ENCODE data around the gene ZNF343.

The ZNF343 gene

GRCh38 chr20:2451939-2452732 is 56.6 kb downstream of the ZNF343 start:
- Histone ChIP-seq H3K4me3 (ENCODE audit: low read depth in 1 of 2, low read length in 2 of 2) (no peak overlapping the region), H3K9me3 (ENCODE audit: control insufficient read depth in 1 of 2, low read length in 2 of 2) (no peaks in the 10 kb centered on the region), H3K36me3 (ENCODE audit: control insufficient read depth in 1 of 2, insufficient read depth in 2 of 2, low read length in 2 of 2) (no peaks in the 10 kb centered on the region), H3K27me3 (ENCODE audit: low read depth, low read length) (no peaks in the 10 kb centered on the region), H3K4me1 (ENCODE audit: control insufficient read depth in 1 of 2, insufficient read depth in 2 of 2, low read length in 2 of 2) (no peaks in the 10 kb centered on the region), H3K27ac (ENCODE audit: low read length) (no peak overlapping the region)

GRCh38 chr20:2451422-2451821 is 57.3 kb downstream of the ZNF343 start:
- H3K9me3 ChIP-seq (ENCODE audit: control insufficient read depth in 1 of 2, low read length in 2 of 2): no peaks in the 10 kb centered on the region
- no peaks in the 10 kb centered on the region for H3K4me1 ChIP-seq (ENCODE audit: control insufficient read depth in 1 of 2, insufficient read depth in 2 of 2, low read length in 2 of 2)
- H3K4me3 ChIP-seq (ENCODE audit: low read depth in 1 of 2, low read length in 2 of 2): no peak overlapping the region
- H3K36me3 ChIP-seq (ENCODE audit: control insufficient read depth in 1 of 2, insufficient read depth in 2 of 2, low read length in 2 of 2): no peaks in the 10 kb centered on the region
- H3K27ac ChIP-seq (ENCODE audit: low read length): no peak overlapping the region
- no peaks in the 10 kb centered on the region for H3K27me3 ChIP-seq (ENCODE audit: low read depth, low read length)

- no peak overlapping the region for H3K4me3 ChIP-seq (ENCODE audit: low read depth in 1 of 2, low read length in 2 of 2)
- H3K27ac ChIP-seq (ENCODE audit: low read length): no peak overlapping the region
- H3K4me1 ChIP-seq (ENCODE audit: control insufficient read depth in 1 of 2, insufficient read depth in 2 of 2, low read length in 2 of 2): no peaks in the 10 kb centered on the region
- no peaks in the 10 kb centered on the region for H3K9me3 ChIP-seq (ENCODE audit: control insufficient read depth in 1 of 2, low read length in 2 of 2)
- no peaks in the 10 kb centered on the region for H3K27me3 ChIP-seq (ENCODE audit: low read depth, low read length)
- no peaks in the 10 kb centered on the region for H3K36me3 ChIP-seq (ENCODE audit: control insufficient read depth in 1 of 2, insufficient read depth in 2 of 2, low read length in 2 of 2)
Measured at GRCh38 chr20:2449386-2449785, 59.3 kb downstream of the ZNF343 start.

GRCh38 chr20:2446845-2447244 is 61.9 kb downstream of the ZNF343 start:
- no peak overlapping the region for H3K27ac ChIP-seq (ENCODE audit: low read length)
- H3K4me1 ChIP-seq (ENCODE audit: control insufficient read depth in 1 of 2, insufficient read depth in 2 of 2, low read length in 2 of 2): no peaks in the 10 kb centered on the region
- H3K4me3 ChIP-seq (ENCODE audit: low read depth in 1 of 2, low read length in 2 of 2): no peak overlapping the region
- H3K9me3 ChIP-seq (ENCODE audit: control insufficient read depth in 1 of 2, low read length in 2 of 2): no peaks in the 10 kb centered on the region
- H3K36me3 ChIP-seq (ENCODE audit: control insufficient read depth in 1 of 2, insufficient read depth in 2 of 2, low read length in 2 of 2): no peaks in the 10 kb centered on the region
- H3K27me3 ChIP-seq (ENCODE audit: low read depth, low read length): no peaks in the 10 kb centered on the region

Data from muscle layer of duodenum (tissue), 2 donors.